ENCODE measurements around the gene ALPI. TPM values are rescaled to one million over a fixed set of nuclear protein-coding genes. Genes with fewer than 3 reads are reported as not detected.

Gene ALPI
- total RNA-seq, 1 donor from 2014 or later = not detected

- intact Hi-C loops (cut with DNase I) = no loop called here
- DNase-seq (ENCODE audit: low spot score) = peak; percentile 62
Measured at GRCh38 chr2:232457121-232458011, 1.4 kb downstream of the ALPI start.

GRCh38 chr2:232458051-232458660 is 2.2 kb downstream of the ALPI start:
- DNase-seq (ENCODE audit: low spot score) = peak; percentile 58
- intact Hi-C loops (cut with DNase I) = no loop called here

- intact Hi-C loops (cut with DNase I) = no loop called here
- DNase-seq (ENCODE audit: low spot score) = peak; percentile 61
Measured at GRCh38 chr2:232458661-232459418, 2.9 kb downstream of the ALPI start.

- intact Hi-C loops (cut with DNase I) = no loop called here
- peak; percentile 73 for DNase-seq (ENCODE audit: low spot score)
Measured at GRCh38 chr2:232459419-232460035, 3.6 kb downstream of the ALPI start.

- intact Hi-C loops (cut with DNase I) = no loop called here
- DNase-seq (ENCODE audit: low spot score) = peak; percentile 49
Measured at GRCh38 chr2:232460171-232460570, 4.2 kb downstream of the ALPI start.

- intact Hi-C loops (cut with DNase I) = no loop called here
Measured at GRCh38 chr2:232463701-232464543, 8.0 kb downstream of the ALPI start.

GRCh38 chr2:232464544-232464885 is 8.6 kb downstream of the ALPI start:
- intact Hi-C loops (cut with DNase I) = no loop called here
- peak; percentile 56 for DNase-seq (ENCODE audit: low spot score)

More at GRCh38 chr2:232463701-232464543, 8.0 kb downstream of the ALPI start:
- DNase-seq (ENCODE audit: low spot score) = peak; percentile 41

- DNase-seq (ENCODE audit: low spot score) = peak; percentile 62
- intact Hi-C loops (cut with DNase I) = no loop called here
Measured at GRCh38 chr2:232465061-232465460, 9.1 kb downstream of the ALPI start.

GRCh38 chr2:232466221-232466620 is 10.3 kb downstream of the ALPI start:
- DNase-seq (ENCODE audit: low spot score) = no peak
- intact Hi-C loops (cut with DNase I) = no loop called here

GRCh38 chr2:232473467-232473890 is 17.5 kb downstream of the ALPI start:
- intact Hi-C loops (cut with DNase I) = no loop called here
- DNase-seq (ENCODE audit: low spot score) = peak; percentile 9

GRCh38 chr2:232476045-232476444 is 20.1 kb downstream of the ALPI start:
- intact Hi-C loops (cut with DNase I) = no loop called here
- DNase-seq (ENCODE audit: low spot score) = peak; percentile 60

GRCh38 chr2:232476791-232477190 is 20.8 kb downstream of the ALPI start:
- peak; percentile 43 for DNase-seq (ENCODE audit: low spot score)

GRCh38 chr2:232477751-232478510 is 22.0 kb downstream of the ALPI start:
- intact Hi-C loops (cut with DNase I) = no loop called here
- peak; percentile 56 for DNase-seq (ENCODE audit: low spot score)

More at GRCh38 chr2:232476791-232477190, 20.8 kb downstream of the ALPI start:
- intact Hi-C loops (cut with DNase I) = no loop called here

GRCh38 chr2:232478571-232479340 is 22.8 kb downstream of the ALPI start:
- peak; percentile 51 for DNase-seq (ENCODE audit: low spot score)
- intact Hi-C loops (cut with DNase I) = no loop called here

- no peak for DNase-seq (ENCODE audit: low spot score)
- intact Hi-C loops (cut with DNase I) = no loop called here
Measured at GRCh38 chr2:232479341-232480200, 23.6 kb downstream of the ALPI start.
